GM18951 (cell line): ENCODE results near the gene PLK3.
A peak's percentile ranks its signal among the peaks of the same experiment; 100 is the strongest.

Source experiments
- POLR2A ChIP-seq: IDR thresholded peaks from 4 replicates; pipeline ENCODE4 v1.6.1; 2011; ENCODE audit warnings: mild to moderate bottlenecking; ENCODE audit not compliant: insufficient read length, insufficient read depth; ENCODE audit errors: extremely low read depth
- in situ Hi-C: fragments of 300-500 bp; cut with MboI; formaldehyde crosslinking; loops from one replicate; pipeline ENCODE4 v1.12.0; 2022; ENCODE audit warnings: low sequenced_read_pairs, mixed read lengths, inconsistent platforms; ENCODE audit not compliant: unreplicated experiment

PLK3 gene

DNA sequence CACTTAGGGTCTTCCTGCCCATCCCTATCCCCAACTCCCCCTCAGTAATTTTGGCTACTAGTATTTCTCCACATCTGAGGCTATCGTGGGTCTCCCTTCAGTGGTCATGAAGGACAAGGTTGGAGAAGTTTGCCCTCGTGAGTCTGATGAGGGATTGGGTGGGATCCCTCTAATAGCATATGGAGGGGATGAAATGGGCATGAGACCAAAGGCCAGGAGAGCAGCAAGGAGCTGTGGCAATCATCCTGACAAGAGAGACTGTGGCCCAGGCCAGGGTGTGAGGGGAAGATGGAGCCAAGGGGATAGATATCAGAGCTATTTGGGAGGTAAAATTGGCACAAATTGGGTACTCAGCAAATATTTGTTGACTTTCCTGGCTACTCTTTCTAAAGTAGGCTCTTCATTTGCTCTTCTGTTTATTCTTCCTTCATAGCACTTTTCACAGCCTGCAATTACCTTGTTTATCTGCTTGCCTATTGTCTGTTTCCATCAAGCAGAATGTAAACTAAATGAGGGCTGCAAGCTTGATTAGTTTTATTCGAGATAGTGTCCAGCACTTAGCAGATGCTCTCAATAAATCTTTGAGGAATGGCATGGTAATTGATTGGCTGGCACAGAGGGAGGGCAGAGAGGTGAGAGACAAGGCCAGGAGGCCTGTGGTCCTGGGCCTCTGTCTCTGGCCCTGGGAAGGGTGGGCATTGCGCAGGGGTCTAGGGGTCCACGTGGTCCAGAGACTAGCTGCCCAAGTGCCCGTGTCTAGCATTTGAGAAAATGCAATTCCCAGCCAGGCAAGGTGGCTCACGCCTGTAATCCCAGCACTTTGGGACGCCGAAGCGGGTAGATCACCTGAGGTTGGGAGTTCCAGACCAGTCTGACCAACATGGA, 1.5 kb upstream of the PLK3 start:
- in situ Hi-C loops: no loop called here

DNA sequence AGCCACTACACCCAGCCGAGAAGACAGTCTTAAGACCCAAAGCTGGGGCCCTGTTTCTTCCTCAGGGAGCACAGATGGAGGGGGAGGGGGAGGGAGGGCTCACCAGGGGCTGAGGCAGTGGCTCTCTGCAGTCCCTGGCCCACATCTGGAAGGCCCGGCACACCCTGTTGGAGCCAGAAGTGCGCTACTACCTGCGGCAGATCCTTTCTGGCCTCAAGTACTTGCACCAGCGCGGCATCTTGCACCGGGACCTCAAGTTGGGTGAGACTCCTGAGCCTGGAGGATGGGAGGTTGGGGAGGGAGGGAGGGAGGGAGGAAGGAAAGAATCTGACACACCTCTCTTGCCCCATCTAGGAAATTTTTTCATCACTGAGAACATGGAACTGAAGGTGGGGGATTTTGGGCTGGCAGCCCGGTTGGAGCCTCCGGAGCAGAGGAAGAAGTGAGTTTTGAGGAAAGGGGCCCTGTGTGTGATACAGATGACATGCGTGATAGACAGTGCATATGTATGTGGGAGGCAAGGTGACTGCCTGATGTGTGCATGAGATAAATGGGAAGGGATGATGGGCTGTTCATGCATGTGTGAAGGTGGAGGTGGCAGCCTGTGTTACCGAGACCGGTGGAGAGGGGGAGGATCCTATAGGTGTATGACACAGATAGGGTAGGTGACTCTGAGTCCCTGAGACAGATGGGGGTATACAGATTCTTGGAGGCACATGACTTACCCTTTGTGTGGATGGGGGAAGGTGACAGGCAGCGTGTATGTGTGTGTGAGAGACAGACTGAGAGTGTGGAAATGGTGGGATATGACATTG, 1.5 kb downstream of the PLK3 start:
- in situ Hi-C loops: loop anchor here (25.0 kb wide), 1 partner anchor 686 kb away; the partner anchor contains the start of gene TESK2
- TF ChIP-seq POLR2A: no peak

More for the DNA sequence above, 1.5 kb upstream of the PLK3 start:
- TF ChIP-seq POLR2A: no peak

DNA sequence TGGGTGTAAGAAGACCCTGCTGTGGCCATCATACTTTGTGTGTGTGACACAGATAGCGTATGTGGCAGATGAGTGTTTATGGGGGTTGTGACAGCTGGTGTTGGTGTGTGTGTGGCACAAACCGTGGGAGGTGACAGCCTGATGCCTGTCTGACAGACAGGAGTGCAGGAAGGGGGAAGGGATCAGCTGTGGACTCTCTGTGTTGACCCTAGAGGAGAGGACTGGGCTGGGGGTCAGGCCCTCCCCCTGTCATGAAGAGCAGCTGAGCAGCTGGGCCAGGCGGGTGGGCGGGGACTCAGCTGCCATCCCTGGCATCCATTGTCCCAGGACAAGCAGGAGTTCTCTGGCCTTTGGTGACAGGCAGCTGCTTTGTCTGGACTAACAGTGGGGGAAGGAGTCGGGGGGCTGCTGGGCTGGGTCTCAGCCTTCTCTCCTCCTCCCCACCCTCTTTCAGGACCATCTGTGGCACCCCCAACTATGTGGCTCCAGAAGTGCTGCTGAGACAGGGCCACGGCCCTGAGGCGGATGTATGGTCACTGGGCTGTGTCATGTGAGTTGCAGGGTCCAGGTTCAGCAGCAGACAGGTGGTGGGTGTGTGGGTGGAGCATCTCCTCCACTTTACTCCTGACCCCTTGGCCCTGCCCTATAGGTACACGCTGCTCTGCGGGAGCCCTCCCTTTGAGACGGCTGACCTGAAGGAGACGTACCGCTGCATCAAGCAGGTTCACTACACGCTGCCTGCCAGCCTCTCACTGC, 2.3 kb downstream of the PLK3 start:
- in situ Hi-C loops: loop anchor here (25.0 kb wide), 1 partner anchor 685 kb away; the partner anchor contains the start of gene TESK2
- TF ChIP-seq POLR2A: no peak

DNA sequence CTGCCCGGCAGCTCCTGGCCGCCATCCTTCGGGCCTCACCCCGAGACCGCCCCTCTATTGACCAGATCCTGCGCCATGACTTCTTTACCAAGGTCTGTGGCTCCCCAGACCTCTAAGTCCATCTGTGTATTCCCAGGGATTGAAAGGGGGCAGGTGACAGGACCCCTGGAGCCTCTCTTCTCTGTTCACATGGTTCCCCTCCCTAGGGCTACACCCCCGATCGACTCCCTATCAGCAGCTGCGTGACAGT, 2.8 kb downstream of the PLK3 start:
- in situ Hi-C loops: loop anchor here (25.0 kb wide), 1 partner anchor 684 kb away; the partner anchor contains the start of gene TESK2
- TF ChIP-seq POLR2A: no peak

DNA sequence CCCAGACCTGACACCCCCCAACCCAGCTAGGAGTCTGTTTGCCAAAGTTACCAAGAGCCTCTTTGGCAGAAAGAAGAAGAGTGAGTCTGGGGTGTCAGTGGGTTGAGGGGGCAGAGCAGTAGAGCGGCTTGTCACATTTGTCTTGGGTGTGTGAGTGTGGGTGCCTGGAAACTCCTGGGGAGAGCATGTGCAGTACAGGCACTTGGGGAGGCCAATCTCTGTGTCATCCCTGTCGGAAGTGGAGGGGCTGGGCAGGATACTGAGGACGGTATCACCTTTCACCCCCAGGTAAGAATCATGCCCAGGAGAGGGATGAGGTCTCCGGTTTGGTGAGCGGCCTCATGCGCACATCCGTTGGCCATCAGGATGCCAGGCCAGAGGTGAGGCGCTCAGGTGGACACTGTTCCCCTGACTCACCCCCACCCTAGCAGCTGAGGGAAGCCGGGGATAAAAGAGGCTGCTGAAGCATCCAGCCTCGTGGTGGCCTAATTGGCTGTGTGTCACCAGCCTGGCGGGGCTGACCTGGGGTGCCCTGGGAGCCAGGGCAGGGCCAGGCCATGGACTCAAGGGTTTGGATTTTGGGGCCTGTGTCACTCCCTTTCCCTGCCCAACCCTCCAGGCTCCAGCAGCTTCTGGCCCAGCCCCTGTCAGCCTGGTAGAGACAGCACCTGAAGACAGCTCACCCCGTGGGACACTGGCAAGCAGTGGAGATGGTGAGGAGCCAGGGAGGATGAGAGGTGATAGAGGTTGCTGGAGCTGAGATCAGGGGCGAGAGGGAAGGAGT, 3.3 kb downstream of the PLK3 start:
- TF ChIP-seq POLR2A: no peak
- in situ Hi-C loops: loop anchor here (25.0 kb wide), 1 partner anchor 684 kb away; the partner anchor contains the start of gene TESK2

DNA sequence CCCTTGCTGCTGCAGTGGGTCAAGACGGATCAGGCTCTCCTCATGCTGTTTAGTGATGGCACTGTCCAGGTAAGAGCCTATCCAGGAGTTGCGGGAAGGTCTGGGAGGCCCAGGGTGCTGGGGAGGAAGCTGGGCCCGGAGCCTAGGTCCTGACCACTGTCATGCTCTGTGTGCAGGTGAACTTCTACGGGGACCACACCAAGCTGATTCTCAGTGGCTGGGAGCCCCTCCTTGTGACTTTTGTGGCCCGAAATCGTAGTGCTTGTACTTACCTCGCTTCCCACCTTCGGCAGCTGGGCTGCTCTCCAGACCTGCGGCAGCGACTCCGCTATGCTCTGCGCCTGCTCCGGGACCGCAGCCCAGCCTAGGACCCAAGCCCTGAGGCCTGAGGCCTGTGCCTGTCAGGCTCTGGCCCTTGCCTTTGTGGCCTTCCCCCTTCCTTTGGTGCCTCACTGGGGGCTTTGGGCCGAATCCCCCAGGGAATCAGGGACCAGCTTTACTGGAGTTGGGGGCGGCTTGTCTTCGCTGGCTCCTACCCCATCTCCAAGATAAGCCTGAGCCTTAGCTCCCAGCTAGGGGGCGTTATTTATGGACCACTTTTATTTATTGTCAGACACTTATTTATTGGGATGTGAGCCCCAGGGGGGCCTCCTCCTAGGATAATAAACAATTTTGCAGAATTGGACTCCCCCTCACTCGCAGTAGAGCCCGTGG, 5.3 kb downstream of the PLK3 start:
- no peak for TF ChIP-seq POLR2A
- in situ Hi-C loops: loop anchor here (25.0 kb wide), 1 partner anchor 682 kb away; the partner anchor contains the start of gene TESK2

DNA sequence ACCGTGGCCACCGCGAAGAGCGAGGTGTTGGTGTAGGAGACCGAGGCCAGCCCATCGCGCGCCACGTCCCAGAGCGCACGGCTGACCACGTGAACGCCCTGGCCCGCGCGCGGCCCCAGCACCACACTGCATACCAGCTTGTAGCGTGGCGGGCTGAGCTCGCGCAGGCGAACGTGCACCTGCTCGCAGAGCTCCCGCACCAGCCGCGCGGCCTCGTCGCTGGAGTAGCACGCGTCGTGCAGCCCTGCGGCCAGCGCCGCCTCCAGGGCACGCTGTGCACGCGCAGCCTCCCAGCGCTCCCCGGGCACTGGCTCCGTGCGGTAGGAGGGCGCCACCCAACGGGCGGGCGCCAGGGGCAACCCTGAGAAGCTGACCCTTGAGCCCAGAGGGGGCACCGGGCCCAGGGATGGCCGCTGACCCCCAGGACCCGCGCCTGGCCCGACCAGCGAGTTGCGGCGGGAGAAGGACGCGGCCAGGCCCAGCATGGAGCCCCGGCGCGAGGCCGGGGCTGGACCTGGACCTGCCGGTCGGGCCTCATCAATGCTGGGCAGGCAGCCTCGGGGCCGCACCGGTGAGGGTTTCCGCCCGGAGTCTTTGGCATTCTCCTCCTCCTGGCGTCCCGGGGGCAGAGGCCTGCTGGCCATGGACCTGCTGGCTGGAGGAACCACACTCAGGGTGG, 6.0 kb downstream of the PLK3 start:
- in situ Hi-C loops: loop anchor here (25.0 kb wide), 1 partner anchor 681 kb away; the partner anchor contains the start of gene TESK2
- TF ChIP-seq POLR2A: no peak

DNA sequence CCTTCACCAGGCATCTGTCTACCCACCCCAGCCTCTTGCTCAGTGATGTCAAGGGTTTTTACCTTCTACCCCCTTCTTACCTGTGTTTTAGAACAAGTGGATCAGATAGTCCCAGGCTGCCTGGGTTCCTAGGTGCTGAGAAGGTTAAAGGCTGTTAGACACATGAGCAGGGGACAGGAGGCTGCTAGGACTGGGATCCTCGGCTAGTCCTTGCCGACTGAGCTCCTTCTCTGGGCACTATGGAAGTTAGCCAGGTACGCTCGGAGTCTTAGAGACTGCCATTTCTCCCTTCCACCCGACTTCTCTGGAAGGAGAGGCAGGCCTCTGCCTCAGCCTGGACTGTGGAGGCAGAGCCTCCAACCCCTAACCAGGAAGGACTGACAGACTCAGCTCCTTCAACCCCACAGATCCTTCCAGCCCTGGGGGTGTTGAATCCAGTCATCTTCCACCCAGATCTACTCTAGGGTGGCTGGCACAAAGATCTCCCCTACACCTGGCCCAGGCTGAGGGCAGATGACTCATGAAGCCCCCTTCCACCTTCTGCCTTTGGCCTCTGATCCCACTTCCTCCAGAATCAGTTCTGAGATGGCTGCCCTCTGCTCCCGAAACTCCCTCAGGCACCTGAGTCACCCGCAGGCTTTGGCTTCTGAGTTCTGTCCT, 6.7 kb downstream of the PLK3 start, which contains the start of gene DYNLT4:
TSS of gene DYNLT4 (minus strand) at position 648 of the 660 bp plus-strand sequence. CDS start 683 bp downstream, outside the sequence.
- in situ Hi-C loops: loop anchor here (25.0 kb wide), 1 partner anchor 680 kb away; the partner anchor contains the start of gene TESK2
- TF ChIP-seq POLR2A: no peak

DNA sequence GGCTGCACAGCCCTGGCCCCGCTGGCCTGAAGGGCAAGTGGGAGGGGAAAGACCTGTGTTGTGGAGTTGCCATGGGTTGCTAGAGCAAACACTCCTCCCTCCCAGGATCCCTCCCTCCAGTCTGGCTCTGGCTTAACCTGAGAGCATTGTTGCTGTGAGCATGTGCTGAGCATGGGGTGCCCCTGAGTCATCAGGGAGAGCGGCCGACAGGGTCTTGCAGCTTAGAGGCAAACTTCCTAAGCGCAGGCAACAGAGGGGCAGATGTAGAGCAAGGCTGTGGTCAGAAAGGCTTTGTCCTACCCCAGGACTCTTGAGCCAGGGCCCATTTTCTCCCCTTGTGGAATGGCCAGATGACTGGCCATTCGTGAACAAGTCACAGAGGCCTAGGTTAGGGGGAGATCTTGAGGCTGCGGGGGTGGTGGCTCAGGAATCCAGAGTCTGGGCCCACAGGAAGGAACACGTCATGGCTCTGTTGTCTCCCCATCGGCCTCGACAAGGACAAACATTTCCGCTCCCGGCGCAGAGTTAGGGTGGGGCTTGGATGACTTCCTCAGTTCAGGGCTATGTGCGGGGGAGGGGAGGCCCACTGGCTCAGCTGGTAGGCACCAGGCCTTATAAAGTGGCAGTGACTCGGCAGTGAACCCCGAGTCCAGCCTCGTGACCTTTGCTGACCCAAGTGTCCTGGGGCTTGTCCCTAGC, 7.3 kb downstream of the PLK3 start:
- TF ChIP-seq POLR2A: peak; percentile 36
- in situ Hi-C loops: loop anchor here (25.0 kb wide), 1 partner anchor 680 kb away; the partner anchor contains the start of gene TESK2
